HepG2 (cell line): Measurements from ENCODE around the gene FRMD8. TPM values are rescaled to one million over a fixed set of nuclear protein-coding genes. Genes with fewer than 3 reads are reported as not detected.

ENCODE experiments used
- ATAC-seq: fragments of 200-7000 bp; cut with Tn5 transposase; 3 replicates; pipeline ENCODE4 v1.9.1; 2020; ENCODE audit warnings: mild to moderate bottlenecking, moderate library complexity
- BruUV-seq: library from RNA; stranded (reverse); fragments of 400-500 nt; replicated peaks from 2 replicates; lab custom pipeline; 2021; lab: Mats Ljungman, UMichigan
- CTCF ChIA-PET: fragments of 300-600 bp; formaldehyde crosslinking; extraction: SDS; loops from one replicate; lab custom pipeline; 2021; ENCODE audit warnings: low total read pairs, inconsistent platforms, low intra/inter-chr PET ratio; lab: Yijun Ruan, JAX
- POLR2A ChIA-PET: fragments of 350-600 bp; sonication (Branson Sonifier 250); formaldehyde crosslinking; loops from one replicate; lab custom pipeline; 2020; ENCODE audit warnings: antibody characterized with exemption, inconsistent platforms; lab: Yijun Ruan, JAX
- DNase-seq: peaks from one replicate; pipeline ENCODE4 v3.0.0-alpha.2; 2015; ENCODE audit warnings: low spot score
- FAIRE-seq: peaks from 3 replicates; lab custom pipeline; 2011; peaks lifted over from hg19 to GRCh38; lab: Jason Lieb, UNC
- H2AFZ ChIP-seq: one replicate; pipeline ENCODE4 v1.6.1; 2011; ENCODE audit warnings: low read length, inconsistent platforms
- H3K27ac ChIP-seq: fragments of 300-600 bp; 3 replicates; pipeline ENCODE4 v1.8.0; 2011; ENCODE audit warnings: mixed run types, mild to moderate bottlenecking, mixed read lengths, low read length, inconsistent platforms; ENCODE audit not compliant: insufficient read depth; ENCODE audit errors: extremely low read length
- H3K27me3 ChIP-seq, 2 experiments: fragments of 200-600 bp in 1 of 2; 2 replicates in 1 of 2; 3 replicates in 1 of 2; pipeline versions ENCODE4 v1.6.0 to v1.8.0; 2011; ENCODE audit warnings: low read length in 2 of 2, mild to moderate bottlenecking in 2 of 2, moderate library complexity in 2 of 2, inconsistent platforms in 1 of 2; ENCODE audit not compliant: insufficient read depth in 2 of 2, control insufficient read depth in 1 of 2
- H3K36me3 ChIP-seq, 2 experiments: fragments of 200-600 bp in 1 of 2; replicated peaks in 1 of 2; 2 replicates in 1 of 2; 3 replicates in 1 of 2; pipeline versions ENCODE4 v1.5.1 to v1.8.0; 2011; ENCODE audit warnings: low read length in 2 of 2, inconsistent platforms in 1 of 2; ENCODE audit not compliant: insufficient read depth in 2 of 2, control insufficient read depth in 1 of 2
- H3K4me1 ChIP-seq: 2 replicates; pipeline ENCODE4 v1.5.1; 2012; ENCODE audit warnings: low read length, inconsistent platforms; ENCODE audit not compliant: insufficient read depth
- H3K4me2 ChIP-seq: 2 replicates; pipeline ENCODE4 v1.6.0; 2011; ENCODE audit warnings: low read depth, low read length, inconsistent platforms
- H3K4me3 ChIP-seq, 3 experiments: fragments of 200-600 bp in 1 of 3; sonication (generic), shearing (Covaris generic) in 1 of 3; replicated peaks in 1 of 3; 2 replicates each; pipeline ENCODE4 v1.5.1; 2011 to 2016; ENCODE audit warnings: low read length in 3 of 3, inconsistent platforms in 2 of 3, low read depth in 2 of 3, mild to moderate bottlenecking in 2 of 3, control low read depth in 1 of 3, mixed read lengths in 1 of 3; ENCODE audit not compliant: insufficient read depth in 1 of 3
- H3K79me2 ChIP-seq: one replicate; pipeline ENCODE4 v1.6.1; 2011; ENCODE audit warnings: low read length, inconsistent platforms; ENCODE audit not compliant: insufficient read depth
- H3K9ac ChIP-seq: 2 replicates; pipeline ENCODE4 v1.6.0; 2011; ENCODE audit warnings: mild to moderate bottlenecking, low read depth, low read length, inconsistent platforms; ENCODE audit not compliant: insufficient read depth
- H3K9me3 ChIP-seq: 2 replicates; pipeline ENCODE4 v1.5.1; 2012; ENCODE audit warnings: mild to moderate bottlenecking, low read length
- H4K20me1 ChIP-seq: 2 replicates; pipeline ENCODE4 v1.6.0; 2011; ENCODE audit warnings: inconsistent platforms, mild to moderate bottlenecking, low read length, moderate library complexity; ENCODE audit not compliant: insufficient read depth
- ETV6 ChIP-seq: sonication (generic); formaldehyde crosslinking; conservative IDR thresholded peaks from 2 replicates; pipeline ENCODE4 v1.4.0; 2020; ENCODE audit warnings: missing genetic modification reagents
- KMT2B ChIP-seq: IDR thresholded peaks from 2 replicates; pipeline ENCODE4 v1.6.1; 2016; ENCODE audit warnings: missing genetic modification reagents, missing compliant biosample characterization
- LCORL ChIP-seq, 2 experiments: fragments of 450-650 bp in 1 of 2; sonication (generic) in 1 of 2; formaldehyde crosslinking in 1 of 2; IDR thresholded peaks; 2 replicates each; pipeline versions ENCODE4 v1.5.0 to v1.6.1; 2017 to 2020; ENCODE audit warnings: antibody characterized with exemption in 1 of 2, missing genetic modification reagents in 1 of 2
- ZBTB2 ChIP-seq: sonication (generic); formaldehyde crosslinking; IDR thresholded peaks from 2 replicates; pipeline ENCODE4 v1.8.0; 2022; ENCODE audit warnings: low read depth, missing genetic modification reagents
- ZNF205 ChIP-seq: IDR thresholded peaks from 2 replicates; pipeline ENCODE4 v1.6.1; 2018; ENCODE audit warnings: missing biosample characterization, missing genetic modification reagents
- ZNF704 ChIP-seq: sonication (generic); formaldehyde crosslinking; IDR thresholded peaks from 2 replicates; pipeline ENCODE4 v1.8.1; 2023; ENCODE audit warnings: mild to moderate bottlenecking, inconsistent platforms, moderate library complexity, missing genetic modification reagents, borderline replicate concordance
- WGBS: methylation state at CpG from one replicate; pipeline ENCODE4 v1.1.6; 2017; ENCODE audit warnings: low lambda C conversion rate; 5-methylcytosine and 5-hydroxymethylcytosine counted together
- in situ Hi-C: cut with HindIII; loops from 2 replicates; pipeline ENCODE4 v1.10.0; 2017; ENCODE audit warnings: low pct_unique_long_range_greater_than_20kb; ENCODE audit not compliant: extremely low pct_ligation_motif_present
- intact Hi-C: fragments of 100-400 bp; cut with micrococcal nuclease; formaldehyde crosslinking; loops from one replicate; pipeline ENCODE4 v1.10.0; 2022; ENCODE audit not compliant: unreplicated experiment
- polyA plus RNA-seq, 8 experiments: library from polyadenylated mRNA; depleted of rRNA in 3 of 8; stranded (reverse) in 7 of 8; unstranded in 1 of 8; fragments of >200 nt; fragmentation: Illumina TruSeq in 4 of 8; extraction: Trizol in 4 of 8; gene quantifications; 2 replicates each; pipeline versions ENCODE4 v1.2.1 to v1.2.3, GENCODE V29; 2011 to 2016; ENCODE audit warnings: low read depth in 4 of 8, missing spikeins in 1 of 8, mixed read lengths in 1 of 8; ENCODE audit not compliant: insufficient read depth in 1 of 8
- total RNA-seq, 5 experiments: library from RNA; depleted of rRNA; stranded (reverse); fragments of >200 nt; fragmentation: Illumina TruSeq; extraction: Trizol; gene quantifications; 2 replicates each; pipeline ENCODE4 v1.2.3, GENCODE V29; 2016; ENCODE audit warnings: low read depth in 1 of 5
- TF ChIP-seq, protein P1 (sequence below): sonication (generic); formaldehyde crosslinking; IDR thresholded peaks from 2 replicates; pipeline ENCODE4 v1.4.0; 2020; ENCODE audit warnings: missing genetic modification reagents, borderline replicate concordance
- TF ChIP-seq, protein P2 (sequence below): sonication (generic); formaldehyde crosslinking; IDR thresholded peaks from 2 replicates; pipeline ENCODE4 v1.5.0; 2020; ENCODE audit warnings: mild to moderate bottlenecking, missing genetic modification reagents

FRMD8 gene
- total and polyA plus RNA-seq, 2 of the 13 experiments (the other 11 are each of a cell fraction or from before 2014, with no cell fraction given): 5.8 to 20.6 TPM

GRCh38 chr11:65433657-65434056, 47.2 kb downstream of the FRMD8 start:
- Histone ChIP-seq H3K27me3 (no peaks in the 10 kb centered on the region), H4K20me1 (peaks cover 99% of the 10 kb centered on the region), H3K36me3 (peaks cover 8 to 41% of the 10 kb centered on the region in 2 experiments; a peak in 4 of 5 replicates), H3K9me3 (no peaks in the 10 kb centered on the region), H3K27ac (no peak overlapping the region), H3K4me2 (no peak overlapping the region), H2AFZ (no peak overlapping the region), H3K79me2 (peaks cover 68% of the 10 kb centered on the region), H3K4me3 (no peak overlapping the region), H3K4me1 (peaks cover 87% of the 10 kb centered on the region), H3K9ac (no peak overlapping the region)
- intact Hi-C loops: no loop called here
- CTCF ChIA-PET: interaction anchor here (1.9 kb wide), 1 partner anchor 17 kb away, joined by 20 read pairs; no protein-coding TSS in a partner anchor
- DNase-seq: no peak
- ATAC-seq: no peak
- 100% methylated on average over 2 of the region's 2 CpGs for WGBS
- POLR2A ChIA-PET: interaction anchor here (1.1 to 4.9 kb wide), 4 partner anchors 11 to 100 kb away, joined by 4 to 38 read pairs (median 5); partner anchors contain the start of genes DPF2 and NEAT1
- in situ Hi-C loops: no loop called here
- BruUV-seq: no TSS peak
- no peak for FAIRE-seq
- TF ChIP-seq ZNF205 (CRISPR knock-in tag) (no peak), ZNF704 (no peak), KMT2B (CRISPR knock-in tag) (no peak), ETV6 (CRISPR knock-in tag) (no peak), ZBTB2 (CRISPR knock-in tag) (no peak), LCORL (IDR thresholded peaks at IDR 0.05) (no peak), LCORL (CRISPR knock-in tag; IDR thresholded peaks at IDR 0.05) (no peak)
- TF ChIP-seq, protein P1, sequence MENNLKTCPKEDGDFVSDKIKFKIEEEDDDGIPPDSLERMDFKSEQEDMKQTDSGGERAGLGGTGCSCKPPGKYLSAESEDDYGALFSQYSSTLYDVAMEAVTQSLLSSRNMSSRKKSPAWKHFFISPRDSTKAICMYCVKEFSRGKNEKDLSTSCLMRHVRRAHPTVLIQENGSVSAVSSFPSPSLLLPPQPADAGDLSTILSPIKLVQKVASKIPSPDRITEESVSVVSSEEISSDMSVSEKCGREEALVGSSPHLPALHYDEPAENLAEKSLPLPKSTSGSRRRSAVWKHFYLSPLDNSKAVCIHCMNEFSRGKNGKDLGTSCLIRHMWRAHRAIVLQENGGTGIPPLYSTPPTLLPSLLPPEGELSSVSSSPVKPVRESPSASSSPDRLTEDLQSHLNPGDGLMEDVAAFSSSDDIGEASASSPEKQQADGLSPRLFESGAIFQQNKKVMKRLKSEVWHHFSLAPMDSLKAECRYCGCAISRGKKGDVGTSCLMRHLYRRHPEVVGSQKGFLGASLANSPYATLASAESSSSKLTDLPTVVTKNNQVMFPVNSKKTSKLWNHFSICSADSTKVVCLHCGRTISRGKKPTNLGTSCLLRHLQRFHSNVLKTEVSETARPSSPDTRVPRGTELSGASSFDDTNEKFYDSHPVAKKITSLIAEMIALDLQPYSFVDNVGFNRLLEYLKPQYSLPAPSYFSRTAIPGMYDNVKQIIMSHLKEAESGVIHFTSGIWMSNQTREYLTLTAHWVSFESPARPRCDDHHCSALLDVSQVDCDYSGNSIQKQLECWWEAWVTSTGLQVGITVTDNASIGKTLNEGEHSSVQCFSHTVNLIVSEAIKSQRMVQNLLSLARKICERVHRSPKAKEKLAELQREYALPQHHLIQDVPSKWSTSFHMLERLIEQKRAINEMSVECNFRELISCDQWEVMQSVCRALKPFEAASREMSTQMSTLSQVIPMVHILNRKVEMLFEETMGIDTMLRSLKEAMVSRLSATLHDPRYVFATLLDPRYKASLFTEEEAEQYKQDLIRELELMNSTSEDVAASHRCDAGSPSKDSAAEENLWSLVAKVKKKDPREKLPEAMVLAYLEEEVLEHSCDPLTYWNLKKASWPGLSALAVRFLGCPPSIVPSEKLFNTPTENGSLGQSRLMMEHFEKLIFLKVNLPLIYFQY (CRISPR knock-in tag): no peak
- TF ChIP-seq, protein P2, sequence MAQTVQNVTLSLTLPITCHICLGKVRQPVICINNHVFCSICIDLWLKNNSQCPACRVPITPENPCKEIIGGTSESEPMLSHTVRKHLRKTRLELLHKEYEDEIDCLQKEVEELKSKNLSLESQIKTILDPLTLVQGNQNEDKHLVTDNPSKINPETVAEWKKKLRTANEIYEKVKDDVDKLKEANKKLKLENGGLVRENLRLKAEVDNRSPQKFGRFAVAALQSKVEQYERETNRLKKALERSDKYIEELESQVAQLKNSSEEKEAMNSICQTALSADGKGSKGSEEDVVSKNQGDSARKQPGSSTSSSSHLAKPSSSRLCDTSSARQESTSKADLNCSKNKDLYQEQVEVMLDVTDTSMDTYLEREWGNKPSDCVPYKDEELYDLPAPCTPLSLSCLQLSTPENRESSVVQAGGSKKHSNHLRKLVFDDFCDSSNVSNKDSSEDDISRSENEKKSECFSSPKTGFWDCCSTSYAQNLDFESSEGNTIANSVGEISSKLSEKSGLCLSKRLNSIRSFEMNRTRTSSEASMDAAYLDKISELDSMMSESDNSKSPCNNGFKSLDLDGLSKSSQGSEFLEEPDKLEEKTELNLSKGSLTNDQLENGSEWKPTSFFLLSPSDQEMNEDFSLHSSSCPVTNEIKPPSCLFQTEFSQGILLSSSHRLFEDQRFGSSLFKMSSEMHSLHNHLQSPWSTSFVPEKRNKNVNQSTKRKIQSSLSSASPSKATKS (CRISPR knock-in tag): no peak
